Subcutaneous adipose tissue (tissue), 4 donors: ENCODE measurements around the gene MEF2D. TPM values are rescaled to one million over a fixed set of nuclear protein-coding genes. Genes with fewer than 3 reads are reported as not detected.

Source experiments
- CTCF ChIP-seq: fragments of 450-650 bp; IDR thresholded peaks from one replicate; pipeline ENCODE4 v1.5.1; 2016; ENCODE audit warnings: low read depth, mild to moderate bottlenecking, control low read depth, antibody characterized with exemption, moderate library complexity
- total RNA-seq, 4 donors: library from RNA; depleted of rRNA; stranded (reverse); fragments of >200 nt; gene quantifications; one replicate each; pipeline ENCODE4 v1.1.0, GENCODE V29; 2016

MEF2D gene
- total RNA-seq, 4 donors from 2014 or later = 18.9 to 46.5 (median 24.8) TPM

DNA sequence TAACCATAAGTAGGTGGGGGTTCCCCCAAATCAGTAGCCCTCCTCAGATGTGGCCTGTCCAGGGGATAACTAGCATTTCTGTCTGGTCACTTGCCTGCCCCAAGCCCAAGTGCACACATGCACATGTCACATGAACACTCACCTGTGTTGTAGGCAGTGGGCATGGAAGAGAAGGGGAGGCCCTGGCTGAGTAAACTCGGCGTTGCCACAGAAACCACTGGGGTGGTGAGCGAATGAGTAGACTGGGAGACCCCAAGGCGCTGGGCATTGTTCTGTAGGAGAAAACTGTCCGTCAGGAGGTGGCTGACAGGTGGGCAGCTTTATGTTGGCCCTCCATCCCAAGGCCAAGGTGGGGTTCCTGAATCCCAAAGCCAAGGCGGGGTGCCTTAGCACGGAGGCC lies 25.6 kb downstream of the MEF2D start:
- TF ChIP-seq CTCF = no peak

DNA sequence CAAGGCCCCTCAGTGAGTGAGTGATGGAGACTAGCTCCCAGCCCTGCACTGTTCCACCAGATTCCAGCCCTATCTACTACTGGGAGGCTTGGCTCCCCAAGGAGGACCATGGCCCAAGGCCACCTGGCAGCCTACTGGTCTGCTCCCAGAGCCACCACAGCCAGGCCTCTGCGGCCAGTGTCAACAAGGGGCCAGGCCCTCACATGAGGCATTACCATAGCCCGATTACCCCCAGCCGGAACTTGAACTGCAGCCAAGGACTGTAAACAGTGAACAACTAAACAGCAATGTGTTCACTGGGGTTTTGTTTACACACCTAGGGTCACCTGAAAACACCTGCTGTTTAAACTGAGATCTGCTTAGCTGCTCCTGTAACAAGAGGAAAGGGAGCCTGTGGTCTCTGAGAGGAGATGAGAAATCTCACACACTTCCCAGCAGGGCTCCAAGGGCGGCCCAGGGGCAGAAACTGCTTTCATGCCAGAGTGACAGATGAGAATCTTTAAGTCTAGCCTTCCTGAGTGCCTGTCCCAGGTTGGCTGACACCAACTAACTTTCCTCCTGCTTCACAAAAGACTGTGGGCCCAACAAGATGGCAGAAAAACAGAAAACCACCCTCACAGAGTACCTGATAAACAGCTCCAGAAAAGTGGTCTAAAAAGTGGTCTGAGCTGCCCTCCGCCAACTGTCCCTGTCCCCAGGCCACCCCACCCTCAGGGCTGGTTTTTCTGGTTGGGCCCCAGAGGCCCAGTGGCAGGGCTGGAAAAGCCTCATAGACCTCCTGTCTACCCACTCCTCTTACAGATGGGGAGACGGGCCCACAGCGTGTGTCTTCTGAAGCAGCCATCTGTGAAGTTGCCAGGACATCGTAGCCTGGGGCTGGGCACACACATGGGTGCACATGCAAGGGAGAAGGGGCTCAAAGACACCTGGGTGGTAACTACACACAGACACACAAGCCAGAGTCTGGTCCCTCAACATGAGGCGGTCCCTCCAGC lies 28.8 kb downstream of the MEF2D start:
- TF ChIP-seq CTCF = no peak

DNA sequence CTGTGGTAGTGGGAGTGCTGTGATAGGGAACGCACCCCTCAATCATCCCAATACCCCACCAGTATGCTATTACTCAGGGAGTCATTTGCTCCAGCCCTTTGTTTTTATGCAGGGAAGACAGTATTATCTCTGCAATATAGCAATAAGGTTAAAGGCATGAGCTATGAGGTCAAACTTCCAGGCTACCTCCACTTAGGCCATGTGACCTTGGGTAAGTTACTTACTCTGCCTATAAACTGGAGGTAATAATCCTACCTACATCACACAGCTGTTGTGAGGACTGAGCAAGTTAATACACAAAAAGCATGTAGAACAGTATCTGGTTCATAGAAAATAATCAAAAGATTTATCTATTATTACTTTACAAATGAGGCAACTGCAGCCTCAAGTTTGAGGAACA lies 30.1 kb downstream of the MEF2D start:
- no peak for TF ChIP-seq CTCF

DNA sequence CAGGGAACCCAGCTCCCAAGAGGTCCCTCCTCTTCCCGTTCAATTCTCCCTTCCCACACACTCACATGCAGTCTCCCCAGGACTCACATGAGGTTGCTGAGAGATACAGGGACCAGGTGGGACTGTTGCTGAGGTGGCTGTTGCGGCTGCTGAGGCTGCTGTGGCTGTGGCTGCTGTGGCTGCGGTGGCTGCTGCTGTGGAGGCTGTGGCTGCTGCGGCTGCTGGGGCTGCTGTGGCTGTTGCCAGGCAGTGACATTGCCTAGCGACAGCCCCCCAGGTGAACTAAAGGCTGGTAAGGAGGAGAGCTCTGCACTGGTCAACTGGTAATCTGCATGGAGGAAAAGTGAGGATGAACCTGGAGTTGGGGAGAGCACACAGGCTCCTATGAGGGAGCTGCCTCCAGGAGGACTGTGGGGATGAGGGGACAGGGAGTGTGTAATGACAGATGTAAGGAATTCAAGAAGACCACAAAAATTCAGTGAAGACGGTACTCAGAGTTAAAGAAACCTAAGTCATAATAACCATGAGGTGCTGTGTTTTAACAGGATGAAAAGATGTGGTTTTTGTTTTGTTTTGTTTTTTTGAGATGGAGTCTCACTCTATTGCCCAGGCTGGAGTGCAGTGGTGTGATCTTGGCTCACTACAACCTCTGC lies 31.8 kb downstream of the MEF2D start:
- no peak for TF ChIP-seq CTCF

GRCh38 chr1:156467906-156468305 lies 32.7 kb downstream of the MEF2D start:
- no peak for TF ChIP-seq CTCF

GRCh38 chr1:156467385-156467784 lies 33.2 kb downstream of the MEF2D start:
- TF ChIP-seq CTCF = no peak

- no peak for TF ChIP-seq CTCF
These were observed 34.7 kb downstream of the MEF2D start for GRCh38 chr1:156465747-156466365.
